SKM-1 (cell line): ENCODE results near the gene BTAF1.
"Not testable (repeated sequence)": the region's sequence is repeated elsewhere in the genome, so short reads cannot be mapped to it uniquely, and the experiment has no call there.

ENCODE experiments used
- DNase-seq: peaks from one replicate; lab custom pipeline; 2025; ENCODE audit not compliant: unreplicated experiment; lab: John Stamatoyannopoulos, UW

BTAF1 gene

GRCh38 chr10:91976317-91977051 lies 52.9 kb downstream of the BTAF1 start:
- DNase-seq = no peak

- DNase-seq = no peak
Observed at GRCh38 chr10:91977491-91977890, 53.9 kb downstream of the BTAF1 start.

GRCh38 chr10:91978585-91978984 lies 55.0 kb downstream of the BTAF1 start:
- no peak for DNase-seq

GRCh38 chr10:91980319-91980718 lies 56.7 kb downstream of the BTAF1 start:
- no peak for DNase-seq

- DNase-seq = no peak
Observed at GRCh38 chr10:91983416-91983815, 59.8 kb downstream of the BTAF1 start.

- no peak for DNase-seq
Observed at GRCh38 chr10:91987397-91988037, 63.9 kb downstream of the BTAF1 start.

GRCh38 chr10:91992031-91992430 lies 68.5 kb downstream of the BTAF1 start:
- no peak for DNase-seq

GRCh38 chr10:91996266-91996665 lies 72.7 kb downstream of the BTAF1 start:
- DNase-seq = no peak

GRCh38 chr10:92001581-92001980 lies 78.0 kb downstream of the BTAF1 start:
- DNase-seq = no peak

GRCh38 chr10:92001995-92002394 lies 78.4 kb downstream of the BTAF1 start:
- DNase-seq = no peak

- DNase-seq = no peak
Observed at GRCh38 chr10:92003258-92003657, 79.7 kb downstream of the BTAF1 start.

- DNase-seq = no peak
Observed at GRCh38 chr10:92005978-92006377, 82.4 kb downstream of the BTAF1 start.

- no peak for DNase-seq
Observed at GRCh38 chr10:92009445-92009844, 85.9 kb downstream of the BTAF1 start.

GRCh38 chr10:92010047-92010735 lies 86.6 kb downstream of the BTAF1 start:
- no peak for DNase-seq

- DNase-seq = no peak
Observed at GRCh38 chr10:92011560-92012214, 88.1 kb downstream of the BTAF1 start.

- DNase-seq = no peak
Observed at GRCh38 chr10:92014620-92015019, 91.0 kb downstream of the BTAF1 start.

- no peak for DNase-seq
Observed at GRCh38 chr10:92024700-92025099, 101.1 kb downstream of the BTAF1 start.

- DNase-seq = not testable (repeated sequence)
Observed at GRCh38 chr10:92025340-92025739, 101.8 kb downstream of the BTAF1 start.

- DNase-seq = no peak
Observed at GRCh38 chr10:92027141-92027540, 103.6 kb downstream of the BTAF1 start.

GRCh38 chr10:92031580-92031979 lies 108.0 kb downstream of the BTAF1 start:
- no peak for DNase-seq

- DNase-seq = not testable (repeated sequence)
Observed at GRCh38 chr10:92033070-92033469, 109.5 kb downstream of the BTAF1 start.

GRCh38 chr10:92038949-92039348 lies 115.4 kb downstream of the BTAF1 start:
- no peak for DNase-seq
